GM19023 (cell line): ENCODE results near the gene INTS1.

Experiments used
- ATAC-seq: cut with Tn5 transposase; IDR thresholded peaks from one replicate; pipeline ENCODE4 v1.9.1; 2021; ENCODE audit warnings: mild to moderate bottlenecking, moderate library complexity; ENCODE audit not compliant: unreplicated experiment

Gene INTS1

GRCh38 chr7:1421020-1421790 is 83.0 kb downstream of the INTS1 start:
- ATAC-seq: no peak
